Right renal pelvis (tissue), 4 donors: ENCODE results near the gene CYP4F8. TPM values are rescaled to one million over a fixed set of nuclear protein-coding genes. Genes with fewer than 3 reads are reported as not detected.

Experiments
- DNase-seq, 4 donors: peaks; one replicate each; pipeline ENCODE4 v3.0.0-alpha.2; 2013; ENCODE audit warnings: low read depth in 4 of 4, low spot score in 3 of 4, missing footprints in 1 of 4
- polyA plus RNA-seq, 4 donors: library from polyadenylated mRNA; unstranded; fragments of 120-200 nt; gene quantifications; one replicate each; pipeline ENCODE4 v1.2.1, GENCODE V29; 2013; ENCODE audit not compliant: insufficient read length in 4 of 4

Gene CYP4F8
- polyA plus RNA-seq, 4 donors = 0.01 TPM; not detected in 3

DNA sequence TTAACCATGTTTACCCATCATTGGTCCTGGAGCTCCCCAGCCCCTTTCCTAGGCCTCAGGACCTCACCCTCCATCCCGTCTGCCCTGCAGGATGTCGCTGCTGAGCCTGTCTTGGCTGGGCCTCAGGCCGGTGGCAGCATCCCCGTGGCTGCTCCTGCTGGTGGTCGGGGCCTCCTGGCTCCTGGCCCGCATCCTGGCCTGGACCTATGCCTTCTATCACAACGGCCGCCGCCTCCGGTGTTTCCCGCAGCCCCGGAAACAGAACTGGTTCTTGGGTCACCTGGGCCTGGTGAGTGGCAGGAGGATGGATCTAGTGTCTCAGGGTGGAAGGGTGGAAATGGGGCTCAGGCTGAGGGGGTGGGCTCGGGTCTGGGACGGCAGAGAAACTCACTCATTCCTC lies 508 bp downstream of the CYP4F8 start:
- DNase-seq = no peak

DNA sequence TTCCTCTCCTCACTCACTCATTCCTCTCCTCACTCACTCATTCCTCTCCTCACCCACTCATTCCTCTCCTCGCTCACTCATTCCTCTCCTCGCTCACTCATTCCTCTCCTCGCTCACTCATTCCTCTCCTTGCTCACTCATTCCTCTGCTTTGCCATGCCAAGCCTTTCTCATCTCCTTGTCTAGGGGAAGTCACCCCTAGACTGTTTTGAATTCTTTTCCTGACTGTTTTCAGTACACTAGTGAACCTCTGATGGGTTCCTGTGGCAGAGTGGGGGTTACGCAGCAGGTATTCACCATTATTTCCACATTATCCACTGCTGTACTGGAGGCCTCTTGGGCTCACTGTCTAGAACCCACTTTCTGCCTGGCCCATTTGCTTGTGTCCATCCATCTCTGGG lies 1.2 kb downstream of the CYP4F8 start:
- DNase-seq = no peak

DNA sequence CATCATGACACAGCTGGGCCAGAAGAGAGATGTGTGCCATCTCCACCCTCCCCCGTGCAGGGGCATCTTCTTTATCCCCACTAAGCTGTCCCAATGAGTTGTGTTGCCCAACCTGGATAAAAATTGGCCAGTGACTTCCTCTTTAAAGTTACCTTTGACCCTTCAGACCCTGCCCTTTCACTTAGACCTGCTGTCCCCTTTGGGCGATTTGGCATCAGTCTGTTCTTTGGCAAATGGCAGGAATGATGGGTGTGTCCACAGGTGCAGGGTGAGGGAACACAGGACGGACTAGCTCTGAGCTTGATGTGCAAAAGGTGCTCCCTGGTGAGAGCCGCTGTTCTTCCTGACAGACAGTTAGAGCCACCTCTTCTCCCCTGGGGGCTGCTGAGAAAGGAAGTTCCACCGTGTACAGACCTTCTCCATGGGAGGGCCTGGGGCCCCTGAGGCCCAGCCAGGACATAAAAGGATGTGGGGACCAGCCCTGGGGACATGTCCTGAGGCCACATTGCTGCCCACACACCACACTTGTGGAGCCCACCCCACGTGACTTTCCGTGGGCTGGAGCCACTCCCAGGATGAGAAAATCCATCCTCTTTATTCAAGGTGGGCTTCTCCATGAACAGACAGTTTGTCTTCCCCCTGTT lies 1.7 kb downstream of the CYP4F8 start:
- DNase-seq = no peak

DNA sequence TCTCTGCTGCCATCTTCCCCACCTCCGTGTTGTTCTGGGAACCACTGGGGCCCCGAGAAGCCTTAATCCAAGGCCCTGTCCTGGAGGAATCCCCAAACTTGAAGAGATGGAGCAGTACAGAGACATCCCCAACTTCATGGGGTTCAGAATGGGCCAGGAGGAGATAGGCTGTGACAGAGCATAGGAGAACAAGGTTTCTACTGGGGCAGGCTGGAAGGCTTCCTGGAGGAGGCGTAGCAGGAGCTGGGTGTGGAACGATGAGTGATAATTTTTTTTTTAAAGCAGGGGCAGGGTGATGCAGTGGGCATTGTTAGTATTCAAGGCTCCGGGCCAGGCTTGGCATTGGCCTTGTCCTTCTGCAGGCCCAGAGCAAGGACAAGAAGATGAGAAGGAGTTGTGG lies 3.3 kb downstream of the CYP4F8 start:
- DNase-seq = no peak

DNA sequence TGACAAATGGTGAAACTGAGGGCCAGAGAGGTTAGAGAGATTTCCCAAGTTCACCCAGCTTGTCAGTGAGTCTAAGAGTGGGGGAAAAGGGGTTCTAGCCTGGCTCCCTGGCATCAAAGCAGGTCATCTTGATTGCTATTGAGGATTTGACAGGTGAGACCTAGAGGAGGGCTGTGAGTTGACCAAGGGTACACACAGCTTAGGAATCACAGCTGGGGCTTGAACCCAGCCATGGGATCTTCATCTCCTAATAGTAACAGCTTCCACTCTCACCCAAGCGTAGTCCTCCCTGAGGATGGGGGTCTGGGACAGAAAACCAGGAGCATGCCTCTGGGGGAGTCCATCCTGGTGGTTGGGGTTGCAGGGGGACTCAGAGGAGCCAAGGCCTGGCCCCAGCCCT lies 6.8 kb downstream of the CYP4F8 start:
- DNase-seq = no peak

DNA sequence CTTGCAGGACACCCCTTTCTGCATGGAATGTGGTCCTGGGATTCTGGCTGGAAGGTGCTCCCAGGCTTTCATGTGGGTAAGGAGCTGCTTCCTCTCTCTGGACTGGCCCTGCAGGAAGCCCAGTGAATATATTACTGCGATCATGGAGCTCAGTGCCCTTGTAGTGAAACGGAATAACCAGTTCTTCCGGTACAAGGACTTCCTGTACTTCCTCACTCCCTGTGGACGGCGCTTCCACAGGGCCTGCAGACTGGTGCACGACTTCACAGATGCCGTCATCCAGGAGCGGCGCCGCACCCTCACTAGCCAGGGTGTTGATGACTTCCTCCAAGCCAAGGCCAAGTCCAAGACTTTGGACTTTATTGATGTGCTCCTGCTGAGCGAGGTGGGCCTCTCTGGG lies 8.0 kb downstream of the CYP4F8 start:
- no peak for DNase-seq

DNA sequence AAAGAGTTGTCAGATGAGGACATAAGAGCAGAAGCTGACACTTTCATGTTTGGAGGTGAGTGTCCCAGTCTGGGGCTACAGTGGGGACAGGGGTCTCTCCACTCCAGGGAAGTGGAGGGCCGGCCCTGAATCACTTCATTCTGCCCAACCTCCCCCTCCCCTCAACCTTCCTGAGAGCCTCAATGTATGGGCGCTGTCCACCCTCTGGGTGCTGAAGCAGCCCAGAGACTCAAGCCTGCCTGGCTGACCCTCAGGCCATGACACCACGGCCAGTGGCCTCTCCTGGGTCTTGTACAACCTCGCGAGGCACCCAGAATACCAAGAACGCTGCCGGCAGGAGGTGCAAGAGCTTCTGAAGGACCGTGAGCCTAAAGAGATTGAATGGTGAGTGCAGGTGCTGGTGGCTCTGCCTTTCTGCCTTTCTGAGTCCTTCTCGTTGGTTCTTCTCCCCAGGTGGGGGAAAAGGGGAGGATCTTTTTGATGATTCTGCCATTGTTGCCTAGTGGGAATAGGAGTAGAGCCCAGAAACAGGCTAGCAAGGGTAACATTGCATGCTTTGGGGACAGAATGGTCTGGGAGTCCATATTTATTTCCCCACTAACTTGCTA lies 8.8 kb downstream of the CYP4F8 start:
- peak in 3 of 4 donors; percentile 5 to 7 (median 7) for DNase-seq

DNA sequence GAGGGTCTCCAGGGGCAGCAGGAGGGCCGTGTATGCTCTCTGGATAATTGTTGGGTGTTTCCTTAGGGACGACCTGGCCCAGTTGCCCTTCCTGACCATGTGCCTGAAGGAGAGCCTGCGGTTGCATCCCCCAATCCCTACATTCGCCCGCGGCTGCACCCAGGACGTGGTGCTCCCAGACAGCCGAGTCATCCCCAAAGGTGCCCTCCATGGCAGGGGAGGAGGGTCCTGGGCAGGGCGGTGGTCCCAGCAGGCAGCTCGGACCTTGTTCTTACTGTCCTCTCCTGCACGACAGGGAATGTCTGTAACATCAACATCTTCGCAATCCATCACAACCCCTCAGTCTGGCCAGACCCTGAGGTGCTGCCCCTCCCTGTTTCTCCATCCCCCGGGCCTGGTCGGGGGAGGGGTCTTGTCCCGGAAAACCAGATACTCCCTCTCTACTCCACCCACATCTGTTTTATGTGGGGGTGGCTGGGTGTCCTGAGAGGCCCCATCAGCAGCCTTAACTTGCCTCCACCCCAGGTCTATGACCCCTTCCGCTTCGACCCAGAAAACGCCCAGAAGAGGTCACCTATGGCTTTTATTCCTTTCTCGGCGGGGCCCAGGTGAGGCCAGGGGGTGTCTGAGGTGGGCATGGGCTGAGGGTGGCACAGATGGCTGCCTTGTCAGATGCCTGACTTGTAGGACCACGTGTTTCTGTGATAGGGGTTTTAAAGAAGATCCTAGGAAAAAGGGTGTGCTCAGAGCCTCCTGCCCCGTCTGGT lies 13.4 kb downstream of the CYP4F8 start:
- no peak for DNase-seq

DNA sequence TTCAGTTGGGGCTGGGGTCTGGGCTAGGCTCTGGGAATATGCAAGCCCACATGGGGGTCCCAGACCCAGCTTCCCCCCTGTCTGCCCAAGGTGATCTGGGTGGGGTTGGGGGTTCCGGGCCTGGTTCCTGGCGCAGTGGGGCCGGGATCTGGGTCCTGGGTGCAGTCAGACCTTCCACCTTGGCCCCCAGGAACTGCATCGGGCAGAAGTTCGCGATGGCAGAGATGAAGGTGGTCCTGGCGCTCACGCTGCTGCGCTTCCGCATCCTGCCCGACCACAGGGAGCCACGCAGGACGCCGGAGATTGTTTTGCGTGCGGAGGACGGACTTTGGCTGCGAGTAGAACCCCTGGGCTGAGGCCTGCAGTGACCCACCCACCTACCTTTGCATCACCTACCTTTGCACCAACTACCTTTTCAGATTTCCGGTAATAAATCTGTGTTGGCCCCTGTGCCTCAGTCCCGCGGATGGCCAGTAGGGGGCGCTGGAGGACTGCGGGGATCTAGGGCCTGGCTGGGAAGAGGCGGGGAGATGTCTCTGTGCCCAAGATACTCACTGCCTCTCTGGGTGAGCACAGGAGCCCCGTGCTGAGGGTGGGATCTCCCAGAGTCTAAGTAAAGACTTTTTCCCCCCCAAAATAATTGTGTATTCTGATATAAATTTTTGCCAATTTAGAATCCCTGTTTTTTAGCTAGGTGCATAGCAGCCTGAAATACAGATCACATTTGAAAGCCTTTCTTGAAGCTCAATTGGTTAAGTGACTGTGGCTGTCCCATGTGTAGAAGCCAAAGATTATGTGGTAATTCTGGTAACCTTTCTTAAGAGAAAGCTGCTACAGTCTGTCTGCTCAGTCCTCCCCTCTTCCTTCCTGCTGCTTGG lies 14.2 kb downstream of the CYP4F8 start:
- DNase-seq = peak; percentile 17 to 29 (median 26)

DNA sequence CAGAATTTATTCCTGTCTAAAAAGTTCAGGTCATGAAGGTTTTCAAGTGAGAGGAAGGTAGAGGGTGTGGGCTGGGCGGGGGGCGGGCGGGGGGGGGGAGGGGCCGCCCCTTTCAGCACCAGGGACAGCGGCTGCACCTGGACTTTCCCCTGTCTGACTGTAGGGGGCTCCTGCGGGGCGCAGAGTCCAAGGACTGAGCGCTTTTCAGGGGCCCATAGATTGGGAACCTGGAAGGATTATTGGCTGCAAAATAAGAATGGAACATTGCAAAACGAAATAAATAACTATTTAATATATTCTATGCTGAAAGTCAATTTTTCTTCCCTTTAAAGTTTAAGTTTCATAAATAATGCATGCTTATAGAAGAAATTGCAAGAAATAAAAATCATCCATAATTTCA lies 16.8 kb downstream of the CYP4F8 start:
- DNase-seq = no peak

DNA sequence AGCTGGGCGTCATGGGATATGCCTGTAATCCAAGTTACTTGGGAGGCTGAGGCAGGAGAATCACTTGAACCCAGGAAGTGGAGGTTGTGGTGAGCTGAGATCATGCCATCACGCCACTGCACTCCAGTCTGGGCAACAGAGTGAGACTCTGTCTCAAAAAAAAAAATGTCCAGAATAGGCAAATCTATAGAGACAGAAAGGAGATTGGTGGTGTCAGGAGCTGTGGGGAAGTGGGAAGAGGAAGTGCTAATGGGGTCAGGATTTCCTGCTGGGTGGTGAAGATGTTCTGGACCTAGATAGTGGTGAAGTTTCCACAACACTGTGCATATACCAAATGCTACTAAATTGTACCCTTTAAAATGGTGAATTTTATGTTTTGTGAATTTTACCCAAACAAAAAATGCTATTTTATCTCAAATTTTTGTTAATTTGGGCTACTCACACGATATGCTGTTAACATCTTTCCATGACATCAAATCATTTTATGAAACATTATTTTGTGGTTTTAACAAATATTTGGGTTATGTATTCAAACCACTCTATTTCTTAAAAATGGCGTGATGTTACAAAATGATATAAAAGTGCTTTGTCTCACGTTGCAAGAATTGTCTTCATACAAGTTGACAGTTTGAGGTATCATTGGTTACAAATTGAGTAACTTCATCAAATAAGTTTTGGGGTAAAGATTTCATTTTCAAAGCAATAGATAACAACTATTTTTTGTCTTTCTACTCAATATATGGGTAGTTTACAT lies 18.2 kb downstream of the CYP4F8 start:
- no peak for DNase-seq

DNA sequence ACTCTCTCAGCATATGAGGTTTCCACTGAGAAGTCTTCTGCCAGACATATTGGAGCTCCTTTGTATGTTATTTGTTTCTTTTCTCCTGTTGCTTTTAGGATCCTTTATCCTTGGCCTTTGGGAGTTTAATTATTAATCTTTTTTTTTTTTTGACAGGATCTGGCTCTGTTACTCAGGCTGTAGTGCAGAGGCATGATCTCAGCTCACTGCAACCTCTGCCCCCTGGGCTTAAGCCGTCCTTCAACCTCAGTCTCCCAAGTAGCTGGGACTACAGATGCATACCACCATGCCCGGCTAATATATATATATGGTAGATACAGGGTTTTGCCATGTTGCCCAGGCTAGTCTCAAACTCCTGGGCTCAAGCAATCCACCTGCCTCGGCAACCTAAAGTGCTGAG lies 19.1 kb downstream of the CYP4F8 start:
- DNase-seq = no peak

DNA sequence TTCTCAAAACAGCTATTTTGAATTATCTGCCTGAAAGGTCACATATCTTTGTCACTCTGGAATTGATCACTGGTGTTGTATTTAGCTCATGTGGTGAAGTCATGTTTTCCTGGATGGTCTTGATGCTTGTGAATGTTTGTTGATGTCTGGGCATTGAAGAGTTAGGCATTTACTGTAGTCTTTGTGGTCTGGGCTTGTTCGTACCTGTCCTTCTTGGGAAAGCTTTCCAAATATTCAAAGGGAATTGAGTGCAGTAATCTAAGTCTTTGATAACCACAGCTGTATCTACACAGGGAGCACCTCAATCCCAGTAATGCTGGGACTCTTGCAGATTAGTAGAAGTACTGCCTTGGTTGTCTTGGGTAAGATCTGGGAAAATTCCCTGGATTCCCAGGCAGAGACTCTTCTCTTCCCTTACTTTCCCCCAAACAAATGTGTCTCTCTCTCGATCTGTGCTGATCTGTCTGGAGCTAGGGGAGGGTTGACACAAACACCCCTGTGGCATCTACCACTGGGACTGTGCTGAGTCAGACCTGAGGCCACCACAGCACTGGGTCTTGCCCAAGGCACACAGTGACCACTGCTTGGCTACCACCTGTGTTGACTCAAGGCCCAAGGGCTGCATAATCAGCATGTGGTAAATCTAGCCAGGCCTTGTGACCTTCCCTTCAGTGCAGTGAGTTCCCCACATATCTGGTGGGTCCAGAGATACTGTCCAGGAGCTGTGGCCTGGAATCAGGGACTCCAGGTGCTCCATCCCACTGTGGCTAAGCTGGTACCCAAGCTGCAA lies 20.2 kb downstream of the CYP4F8 start:
- DNase-seq = no peak

DNA sequence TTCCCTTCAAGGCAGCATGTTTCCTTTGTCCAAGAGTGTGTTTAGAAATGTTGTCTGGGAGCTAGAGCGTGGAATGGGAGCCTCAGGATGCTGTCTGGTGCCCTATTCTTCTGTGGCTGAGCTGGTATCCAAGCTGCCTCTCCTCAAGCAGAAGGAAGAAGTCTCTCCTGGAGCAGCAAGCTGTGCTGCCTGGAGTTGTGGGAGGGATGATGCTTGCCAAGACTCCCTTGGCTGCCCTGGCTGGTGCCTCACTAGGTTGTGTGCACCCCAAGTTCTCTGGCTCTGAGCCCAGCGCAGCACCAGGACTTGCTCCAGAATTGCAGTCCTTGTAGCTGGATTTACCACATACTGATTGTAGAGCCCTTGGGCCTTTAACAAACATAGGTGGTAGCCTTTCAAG lies 21.0 kb downstream of the CYP4F8 start:
- no peak for DNase-seq

DNA sequence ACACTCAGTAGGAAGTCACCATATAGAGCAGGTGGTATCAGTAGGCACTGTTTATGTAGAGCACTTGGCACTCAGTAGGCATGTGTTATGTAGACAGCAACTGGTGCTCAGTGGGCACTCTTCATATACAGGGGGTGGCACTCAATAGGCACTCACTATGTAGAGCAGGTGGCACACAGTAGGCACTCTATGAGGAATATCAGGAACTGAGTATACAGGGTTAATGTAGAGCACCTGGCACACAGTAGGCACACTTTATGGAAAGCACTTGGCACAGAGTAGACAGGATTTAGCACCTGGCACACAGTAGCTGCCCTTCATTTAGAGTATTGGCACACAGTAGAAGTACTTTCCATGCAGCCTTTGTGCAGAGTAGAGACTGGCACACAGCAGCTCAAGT lies 24.6 kb downstream of the CYP4F8 start:
- no peak for DNase-seq

DNA sequence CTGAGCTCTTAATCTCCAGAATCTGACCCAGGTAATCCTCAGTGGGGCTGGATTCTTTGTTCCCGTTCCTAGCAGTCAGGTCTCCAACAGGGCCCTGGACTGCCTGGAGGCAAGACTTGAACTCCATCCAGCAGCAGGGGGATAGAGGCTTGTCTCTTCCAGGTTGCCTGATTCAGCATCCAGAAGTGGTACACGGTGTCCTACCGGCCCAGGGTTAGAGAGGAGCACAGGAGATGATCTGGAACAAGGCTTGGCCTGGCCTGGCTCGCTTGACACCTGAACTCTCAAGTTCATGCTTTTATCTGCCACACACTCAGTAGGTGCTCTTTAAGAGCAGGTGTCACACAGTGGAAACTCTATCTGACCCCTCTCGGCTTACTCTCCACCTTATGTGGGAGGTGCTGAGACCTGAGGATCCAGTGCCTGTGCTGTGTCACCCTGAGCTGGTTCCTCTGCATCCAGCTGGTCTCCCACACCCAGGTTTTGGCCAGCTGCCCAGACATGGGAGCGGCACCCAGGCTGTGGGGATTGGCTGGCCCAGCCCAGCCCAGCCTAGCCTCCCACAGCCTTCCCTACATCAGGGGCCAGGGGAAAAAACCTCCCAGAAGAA lies 25.4 kb downstream of the CYP4F8 start, which contains the start of gene CYP4F3:
Gene CYP4F3, plus strand, starts transcription at position 604 of the 610 bp plus-strand sequence. CDS start 519 bp downstream, outside the sequence.
- DNase-seq = peak in 3 of 4 donors; percentile 1 to 5 (median 2)

DNA sequence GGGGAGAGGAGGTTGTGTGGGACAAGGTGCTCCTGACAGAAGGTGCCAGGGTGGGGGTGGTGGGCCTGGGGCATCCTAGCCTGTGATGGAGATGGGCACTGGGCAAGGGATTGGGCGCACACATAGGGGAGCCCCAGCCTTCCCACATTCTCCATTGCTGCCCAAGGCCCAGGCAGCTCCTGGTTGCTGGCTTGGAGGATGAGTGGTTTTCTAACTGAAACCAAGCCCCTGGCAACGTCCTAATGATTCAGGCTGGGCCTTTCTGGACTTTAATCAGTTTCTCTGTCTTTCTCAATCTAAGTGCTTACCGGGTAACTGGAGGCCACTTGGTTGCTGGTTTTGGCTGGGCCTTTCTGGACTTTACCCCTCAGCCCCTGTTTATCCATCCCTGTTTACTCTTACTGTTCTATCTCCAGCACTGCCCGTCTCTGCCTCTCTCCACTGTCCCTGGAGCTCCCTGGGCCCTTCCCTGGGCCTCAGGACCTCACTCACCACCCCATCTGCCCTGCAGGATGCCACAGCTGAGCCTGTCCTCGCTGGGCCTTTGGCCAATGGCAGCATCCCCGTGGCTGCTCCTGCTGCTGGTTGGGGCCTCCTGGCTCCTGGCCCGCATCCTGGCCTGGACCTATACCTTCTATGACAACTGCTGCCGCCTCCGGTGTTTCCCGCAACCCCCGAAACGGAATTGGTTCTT lies 26.0 kb downstream of the CYP4F8 start:
- DNase-seq = no peak

DNA sequence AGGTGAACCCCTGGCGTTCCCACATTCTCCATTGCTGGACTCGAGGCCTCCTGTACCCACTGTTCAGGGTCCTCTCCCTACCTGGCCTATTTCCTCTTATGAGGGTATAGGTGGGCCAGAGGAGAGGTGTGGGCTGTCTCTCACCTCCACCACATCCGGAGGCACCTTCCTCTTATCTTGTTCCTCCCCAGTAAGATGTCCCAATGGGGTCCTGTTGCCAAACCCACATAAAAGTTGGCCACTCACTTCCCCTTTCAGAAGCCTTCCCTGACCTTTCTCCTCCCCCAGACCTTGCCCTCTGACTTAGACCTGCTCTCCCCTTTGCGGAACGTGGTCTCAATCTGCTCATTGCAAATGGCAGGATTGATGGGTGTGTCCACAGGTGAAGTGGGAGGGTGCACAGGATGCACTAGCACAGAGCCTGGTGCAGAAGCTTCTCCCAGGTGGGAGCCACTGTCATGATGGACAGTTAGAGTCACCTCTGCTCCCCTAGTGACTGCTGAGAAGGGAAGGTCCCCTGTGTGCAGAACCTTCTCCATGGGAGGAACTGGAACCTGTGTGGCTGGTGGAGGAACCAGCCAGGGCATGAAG lies 27.0 kb downstream of the CYP4F8 start:
- no peak for DNase-seq
